Activated CD4-positive, alpha-beta memory T cell treated with anti-CD3 and anti-CD28 coated beads for 36 hours (primary cell): ENCODE results near the gene ABCB6. TPM values are rescaled to one million over a fixed set of nuclear protein-coding genes. Genes with fewer than 3 reads are reported as not detected.

Experiments used
- CTCF ChIA-PET: fragments of 350-600 bp; sonication (Branson Sonifier 250); formaldehyde crosslinking; loops from one replicate; lab custom pipeline; 2021; ENCODE audit warnings: antibody characterized with exemption, inconsistent platforms; lab: Charles Lee
- POLR2A ChIA-PET: fragments of 350-600 bp; sonication (Branson Sonifier 250); formaldehyde crosslinking; loops from one replicate; lab custom pipeline; 2021; ENCODE audit warnings: antibody characterized with exemption; lab: Charles Lee
- DNase-seq: peaks from one replicate; pipeline ENCODE4 v3.0.0-alpha.2; 2020
- H3K27ac Mint-ChIP-seq: one replicate; pipeline ENCODE4 v1.8.0; 2021; ENCODE audit warnings: mixed read lengths
- H3K27me3 Mint-ChIP-seq: one replicate; pipeline ENCODE4 v1.8.0; 2021; ENCODE audit warnings: mixed read lengths
- H3K36me3 Mint-ChIP-seq: one replicate; pipeline ENCODE4 v1.8.0; 2021; ENCODE audit warnings: mixed read lengths
- H3K4me1 Mint-ChIP-seq: one replicate; pipeline ENCODE4 v1.8.0; 2021; ENCODE audit warnings: low read depth, mixed read lengths
- H3K4me3 Mint-ChIP-seq: one replicate; pipeline ENCODE4 v1.8.0; 2021; ENCODE audit warnings: mild to moderate bottlenecking, mixed read lengths
- H3K9me3 Mint-ChIP-seq: one replicate; pipeline ENCODE4 v1.8.0; 2021; ENCODE audit warnings: mixed read lengths
- intact Hi-C: fragments of 100-400 bp; cut with micrococcal nuclease; formaldehyde crosslinking; loops from one replicate; pipeline ENCODE4 v1.15.1; 2023
- total RNA-seq, 2 experiments: library from RNA; stranded (reverse); gene quantifications; one replicate each; pipeline ENCODE4 v1.2.3, GENCODE V29; 2021

Gene ABCB6
- total RNA-seq, 2 experiments from 2014 or later = 11.5 to 11.7 TPM

DNA sequence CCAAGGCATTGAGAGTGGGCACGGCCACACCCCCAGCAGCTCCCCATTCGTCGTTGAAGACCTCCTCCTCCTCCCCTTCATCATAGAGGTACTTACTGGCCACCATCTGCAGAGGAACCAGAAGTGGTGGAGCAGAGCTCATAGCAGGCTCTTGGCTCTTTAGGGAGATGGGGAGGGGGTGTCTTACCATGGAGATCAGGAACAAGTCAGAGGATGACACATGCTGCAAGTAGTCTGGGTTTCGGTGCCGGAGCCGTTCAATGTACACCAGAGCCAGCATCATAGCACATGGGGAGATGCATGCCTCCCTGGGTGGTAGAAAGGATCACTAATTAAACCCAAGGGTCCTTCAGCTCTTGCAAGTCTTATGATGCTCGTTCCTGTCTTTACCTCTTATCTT, 44.0 kb downstream of the ABCB6 start:
- Mint-ChIP-seq H3K27ac (peak overlapping the region; percentile 28), H3K4me1 (peaks cover 46% of the 10 kb centered on the region), H3K9me3 (no peaks in the 10 kb centered on the region), H3K36me3 (peaks cover 26% of the 10 kb centered on the region), H3K4me3 (no peak overlapping the region), H3K27me3 (no peaks in the 10 kb centered on the region)
- intact Hi-C loops = loop anchor here (10.0 kb wide), 3 partner anchors 370 to 890 kb away; partner anchors contain the start of genes CHPF, TMEM198 and TTLL4
- CTCF ChIA-PET = interaction anchor here (0.9 to 4.7 kb wide), 12 partner anchors 8 to 145 kb away, joined by 3 to 42 read pairs (median 6); partner anchors contain the start of genes DNAJB2, GLB1L, NHEJ1 and STK16
- no peak for DNase-seq
- POLR2A ChIA-PET = interaction anchor here (0.6 to 2.6 kb wide), 3 partner anchors 10 to 70 kb away, joined by 3 to 10 read pairs (median 6); partner anchors contain the start of genes GLB1L, STK16 and ZFAND2B

- ChIA-PET POLR2A (no interaction called here), CTCF (interaction anchor here (1.0 to 4.7 kb wide), 7 partner anchors 8 to 144 kb away, joined by 3 to 42 read pairs (median 4); partner anchors contain the start of gene NHEJ1)
- H3K36me3 Mint-ChIP-seq = peaks cover 26% of the 10 kb centered on the region
- H3K27ac Mint-ChIP-seq = peak overlapping the region; percentile 28
- peaks cover 41% of the 10 kb centered on the region for H3K4me1 Mint-ChIP-seq
- intact Hi-C loops = loop anchor here (10.0 kb wide), 3 partner anchors 371 to 889 kb away; partner anchors contain the start of genes CHPF, TMEM198 and TTLL4
- no peak overlapping the region for H3K4me3 Mint-ChIP-seq
- DNase-seq = no peak
- no peaks in the 10 kb centered on the region for H3K9me3 Mint-ChIP-seq
- no peaks in the 10 kb centered on the region for H3K27me3 Mint-ChIP-seq
Measured at GRCh38 chr2:219174146-219174545, 44.6 kb downstream of the ABCB6 start.

- H3K4me3 Mint-ChIP-seq = no peak overlapping the region
- no peak overlapping the region for H3K27ac Mint-ChIP-seq
- peaks cover 26% of the 10 kb centered on the region for H3K36me3 Mint-ChIP-seq
- H3K4me1 Mint-ChIP-seq = peaks cover 35% of the 10 kb centered on the region
- no peak for DNase-seq
- ChIA-PET CTCF (interaction anchor here (1.0 to 3.3 kb wide), 6 partner anchors 9 to 122 kb away, joined by 3 to 27 read pairs (median 4); partner anchors contain the start of gene NHEJ1), POLR2A (no interaction called here)
- no peaks in the 10 kb centered on the region for H3K9me3 Mint-ChIP-seq
- intact Hi-C loops = loop anchor here (10.0 kb wide), 3 partner anchors 372 to 888 kb away; partner anchors contain the start of genes CHPF, TMEM198 and TTLL4
- no peaks in the 10 kb centered on the region for H3K27me3 Mint-ChIP-seq
Measured at GRCh38 chr2:219173176-219173575, 45.6 kb downstream of the ABCB6 start.

DNA sequence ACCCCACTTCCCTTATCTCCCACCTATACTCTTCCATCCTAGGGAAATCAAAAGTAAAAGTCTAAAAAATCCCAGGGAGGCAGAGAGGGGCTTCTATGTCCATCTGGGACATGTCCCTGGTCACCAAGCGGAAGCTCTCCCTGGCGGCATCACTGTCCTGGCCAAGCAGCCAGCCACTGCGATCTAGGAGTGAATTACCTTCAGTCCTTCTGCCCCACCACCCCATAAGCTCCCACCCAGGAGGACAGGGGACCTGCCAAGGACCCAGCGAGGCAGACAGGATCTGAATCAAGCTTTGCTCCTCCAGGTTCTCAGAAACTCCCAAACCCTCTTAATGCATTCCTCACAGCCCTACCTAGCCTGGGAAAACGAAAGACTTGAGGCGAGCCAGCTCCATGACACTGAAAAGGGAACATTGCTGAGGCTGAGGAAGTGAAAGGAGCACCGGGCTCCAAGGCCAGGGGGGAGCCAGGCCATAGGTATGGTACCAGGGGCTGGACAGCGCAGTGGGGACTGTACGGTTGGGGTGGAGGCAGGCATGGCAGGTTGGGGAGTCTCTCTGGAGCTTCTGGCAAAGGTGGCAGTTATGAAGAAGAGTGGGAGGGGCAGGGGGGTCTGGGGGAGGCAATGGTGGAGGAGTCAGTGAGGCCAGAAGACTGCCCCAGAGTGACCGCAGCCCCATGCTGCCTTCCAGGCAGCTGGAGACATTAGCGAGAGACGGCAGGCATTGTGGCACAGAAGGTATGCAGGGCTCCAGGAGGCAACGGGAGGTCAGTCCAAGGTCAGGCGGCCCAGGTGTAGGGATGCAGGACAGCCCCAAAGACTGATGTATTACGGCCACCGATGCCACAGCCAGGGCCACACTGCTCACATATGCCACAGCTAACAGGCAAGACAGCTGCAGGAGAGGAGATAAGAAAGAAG, 46.3 kb downstream of the ABCB6 start:
- intact Hi-C loops = loop anchor here (10.0 kb wide), 3 partner anchors 372 to 888 kb away; partner anchors contain the start of genes CHPF, TMEM198 and TTLL4
- POLR2A ChIA-PET = no interaction called here
- peak overlapping the region; percentile 54 for H3K27ac Mint-ChIP-seq
- H3K9me3 Mint-ChIP-seq = no peaks in the 10 kb centered on the region
- no peak for DNase-seq
- peaks cover 24% of the 10 kb centered on the region for H3K36me3 Mint-ChIP-seq
- H3K4me3 Mint-ChIP-seq = no peak overlapping the region
- H3K27me3 Mint-ChIP-seq = no peaks in the 10 kb centered on the region
- CTCF ChIA-PET = interaction anchor here (0.9 to 4.1 kb wide), 14 partner anchors 9 to 137 kb away, joined by 3 to 27 read pairs (median 4); partner anchors contain the start of genes ANKZF1, ATG9A, NHEJ1 and ZFAND2B
- peaks cover 35% of the 10 kb centered on the region for H3K4me1 Mint-ChIP-seq

GRCh38 chr2:219171231-219171651, 47.5 kb downstream of the ABCB6 start:
- no peaks in the 10 kb centered on the region for H3K9me3 Mint-ChIP-seq
- POLR2A ChIA-PET = no interaction called here
- peak overlapping the region; percentile 54 for H3K27ac Mint-ChIP-seq
- H3K36me3 Mint-ChIP-seq = peaks cover 23% of the 10 kb centered on the region
- peaks cover 35% of the 10 kb centered on the region for H3K4me1 Mint-ChIP-seq
- CTCF ChIA-PET = interaction anchor here (0.6 to 4.1 kb wide), 27 partner anchors 8 to 400 kb away, joined by 3 to 27 read pairs (median 4); partner anchors contain the start of genes ANKZF1, ATG9A, NHEJ1 and ZFAND2B
- DNase-seq = peak; percentile 27
- intact Hi-C loops = loop anchor here (10.0 kb wide), 3 partner anchors 374 to 886 kb away; partner anchors contain the start of genes CHPF, TMEM198 and TTLL4
- no peaks in the 10 kb centered on the region for H3K27me3 Mint-ChIP-seq
- no peak overlapping the region for H3K4me3 Mint-ChIP-seq

DNA sequence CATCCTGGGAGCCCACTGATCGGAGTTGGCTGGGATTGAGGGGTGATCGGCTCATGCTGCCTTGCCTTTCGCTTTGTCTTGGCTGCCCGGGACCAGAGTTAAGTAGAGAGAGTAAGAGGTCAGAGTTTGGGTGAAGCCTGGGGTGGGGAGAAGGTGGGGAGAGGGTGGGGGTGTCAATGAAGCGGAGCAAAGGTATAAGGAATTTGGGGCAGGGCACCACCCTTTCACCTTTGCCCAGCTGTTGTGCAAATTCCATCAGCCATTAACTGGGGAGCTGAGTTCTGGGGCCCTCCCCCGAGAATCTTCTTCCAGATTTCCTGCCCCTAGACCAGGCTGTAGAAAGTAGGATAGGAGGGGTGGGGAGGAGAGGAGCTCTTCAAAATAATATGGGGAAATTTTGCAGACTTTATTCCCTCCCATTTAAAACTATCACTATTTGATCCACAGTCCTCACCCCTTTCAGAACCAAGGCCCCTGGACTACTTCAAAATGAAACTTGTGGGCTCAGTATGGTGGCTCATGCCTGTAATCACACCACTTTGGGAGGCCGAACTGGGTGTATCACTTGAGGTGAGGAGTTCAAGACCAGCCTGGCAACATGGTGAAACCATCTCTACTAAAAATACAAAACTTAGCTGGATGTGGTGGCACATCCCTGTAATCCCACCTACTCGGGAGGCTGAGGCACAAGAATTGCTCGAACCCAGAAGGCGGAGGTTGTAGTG, 48.7 kb downstream of the ABCB6 start, which contains the start of gene SLC23A3:
Gene SLC23A3 (minus strand): TSS at position 100 of the 725 bp plus-strand sequence. CDS start 45 bp downstream, at position 55.
- Mint-ChIP-seq H3K27ac (no peak within 1 kb of the TSS), H3K4me1 (peaks cover 25% of the 10 kb centered on the region), H3K27me3 (no peaks in the 10 kb centered on the region), H3K4me3 (no peak within 1 kb of the TSS), H3K36me3 (peaks cover 23% of the 10 kb centered on the region), H3K9me3 (no peaks in the 10 kb centered on the region)
- ChIA-PET POLR2A (no interaction called here), CTCF (interaction anchor here (0.6 to 4.1 kb wide), 20 partner anchors 8 to 215 kb away, joined by 3 to 27 read pairs (median 5); partner anchors contain the start of genes NHEJ1 and ZFAND2B)
- intact Hi-C loops = loop anchor here (10.0 kb wide), 3 partner anchors 375 to 885 kb away; partner anchors contain the start of genes CHPF, TMEM198 and TTLL4
- peak; percentile 41 for DNase-seq

DNA sequence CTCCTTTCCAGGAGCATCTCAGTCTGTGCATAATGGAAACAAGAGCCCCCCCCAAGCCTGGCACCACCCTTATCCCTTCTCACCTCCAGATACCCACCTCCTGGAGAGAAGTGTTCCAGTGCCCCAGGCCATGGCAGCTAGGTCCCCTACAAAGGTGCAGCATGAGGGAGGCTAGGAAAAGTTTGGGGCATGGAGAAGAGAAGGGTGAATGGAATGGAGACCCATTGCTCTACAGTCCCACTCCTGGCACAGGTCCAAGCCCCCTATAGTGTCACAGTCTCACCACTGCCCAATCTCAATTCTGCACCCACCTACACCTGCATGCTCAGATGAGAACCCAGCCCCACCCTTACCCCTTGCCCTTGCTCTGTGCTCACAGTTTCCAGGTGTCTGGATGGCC, 49.8 kb downstream of the ABCB6 start:
- POLR2A ChIA-PET = no interaction called here
- DNase-seq = no peak
- H3K27ac Mint-ChIP-seq = no peak overlapping the region
- no peaks in the 10 kb centered on the region for H3K27me3 Mint-ChIP-seq
- peaks cover 14% of the 10 kb centered on the region for H3K4me1 Mint-ChIP-seq
- no peaks in the 10 kb centered on the region for H3K9me3 Mint-ChIP-seq
- no peak overlapping the region for H3K4me3 Mint-ChIP-seq
- CTCF ChIA-PET = interaction anchor here (4.1 kb wide), 1 partner anchor 126 kb away, joined by 17 read pairs; no protein-coding TSS in a partner anchor
- intact Hi-C loops = no loop called here
- H3K36me3 Mint-ChIP-seq = peaks cover 14% of the 10 kb centered on the region

- ChIA-PET CTCF (no interaction called here), POLR2A (no interaction called here)
- Mint-ChIP-seq H3K27ac (no peak overlapping the region), H3K4me3 (no peak overlapping the region), H3K27me3 (no peaks in the 10 kb centered on the region), H3K4me1 (peaks cover 13% of the 10 kb centered on the region), H3K36me3 (peaks cover 13% of the 10 kb centered on the region), H3K9me3 (no peaks in the 10 kb centered on the region)
- DNase-seq = no peak
- intact Hi-C loops = no loop called here
Measured at GRCh38 chr2:219168526-219168925, 50.2 kb downstream of the ABCB6 start.

DNA sequence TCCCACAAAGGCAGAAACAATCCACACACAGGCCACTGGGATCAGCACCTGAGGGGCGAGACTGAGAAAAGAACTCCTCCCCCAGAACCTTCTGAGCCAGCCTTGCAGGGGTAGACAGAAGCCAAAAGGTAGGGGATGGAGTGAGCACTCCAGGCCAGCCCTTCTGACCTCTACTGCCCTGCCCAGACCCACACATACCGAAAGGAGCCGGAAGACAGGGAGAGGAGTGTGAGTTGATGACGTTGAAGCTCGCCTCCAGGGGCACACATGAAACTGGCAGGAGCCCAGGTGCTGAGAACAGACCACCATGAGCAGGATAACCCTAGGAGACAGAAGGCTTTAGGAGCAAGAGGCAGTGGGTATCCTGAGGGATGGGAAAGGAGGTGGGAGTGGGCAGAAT, 50.8 kb downstream of the ABCB6 start:
- no peaks in the 10 kb centered on the region for H3K27me3 Mint-ChIP-seq
- H3K4me3 Mint-ChIP-seq = no peak overlapping the region
- H3K27ac Mint-ChIP-seq = no peak overlapping the region
- H3K9me3 Mint-ChIP-seq = no peaks in the 10 kb centered on the region
- ChIA-PET CTCF (no interaction called here), POLR2A (no interaction called here)
- H3K36me3 Mint-ChIP-seq = peaks cover 10% of the 10 kb centered on the region
- intact Hi-C loops = no loop called here
- peaks cover 13% of the 10 kb centered on the region for H3K4me1 Mint-ChIP-seq
- no peak for DNase-seq

DNA sequence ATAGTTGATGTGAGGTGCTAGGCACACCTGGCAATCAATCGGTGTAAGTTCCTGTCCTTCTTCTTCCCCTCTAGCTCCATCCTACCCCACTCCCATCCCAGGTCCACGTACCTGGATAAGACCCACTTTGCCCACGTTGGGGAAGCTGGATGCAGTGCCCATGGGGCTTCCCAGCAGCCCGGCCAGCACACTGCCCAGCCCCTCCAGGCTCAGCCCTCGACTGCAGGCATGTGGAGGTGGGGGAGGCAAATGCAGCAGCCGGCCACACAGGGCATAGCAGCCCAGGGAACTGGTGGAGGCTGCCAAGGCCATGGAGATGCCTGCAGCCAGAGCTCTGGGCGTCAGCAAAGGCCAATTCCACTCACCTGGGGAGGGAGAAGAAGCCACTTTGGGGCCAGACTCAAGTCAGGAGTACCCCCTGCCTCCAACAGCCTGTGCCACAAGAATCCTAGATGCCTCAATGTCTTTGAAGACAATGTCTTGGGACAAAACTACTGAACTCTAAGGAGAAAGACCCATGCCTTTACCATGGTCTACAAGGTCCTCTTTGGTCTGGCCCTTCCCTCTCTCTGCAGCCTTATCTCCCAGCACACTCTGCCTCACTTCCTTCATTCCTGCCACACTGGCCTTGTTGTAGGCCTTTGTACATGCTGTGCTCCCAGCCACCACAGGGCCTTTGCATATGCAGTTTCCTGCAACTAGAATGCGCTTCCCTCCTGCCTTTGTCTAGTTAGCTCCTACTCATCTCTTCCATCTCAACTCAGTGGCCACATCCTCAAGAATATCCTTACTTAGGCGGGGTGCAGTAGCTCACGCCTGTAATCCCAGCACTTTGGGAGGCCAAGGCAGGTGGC, 53.5 kb downstream of the ABCB6 start:
- peaks cover 2% of the 10 kb centered on the region for H3K36me3 Mint-ChIP-seq
- ChIA-PET CTCF (interaction anchor here (1.1 to 1.8 kb wide), 5 partner anchors 11 to 130 kb away, joined by 3 to 9 read pairs (median 4); partner anchors contain the start of gene CNPPD1), POLR2A (interaction anchor here (1.2 to 1.8 kb wide), 2 partner anchors 11 kb away, joined by 6 to 8 read pairs; partner anchors contain the start of gene CNPPD1)
- H3K4me1 Mint-ChIP-seq = peaks cover 8% of the 10 kb centered on the region
- no peaks in the 10 kb centered on the region for H3K9me3 Mint-ChIP-seq
- no peak overlapping the region for H3K27ac Mint-ChIP-seq
- intact Hi-C loops = no loop called here
- no peak for DNase-seq
- H3K27me3 Mint-ChIP-seq = no peaks in the 10 kb centered on the region
- H3K4me3 Mint-ChIP-seq = no peak overlapping the region
